Endometrium (tissue), 2 donors: ENCODE results near the gene HSPA5.
"Not testable (repeated sequence)": the region's sequence is repeated elsewhere in the genome, so short reads cannot be mapped to it uniquely, and the experiment has no call there.

Source experiments
- FAIRE-seq: peaks from 2 replicates; lab custom pipeline; 2012; peaks lifted over from hg19 to GRCh38; lab: Jason Lieb, UNC
- donor health status: control.
- donor health status: control.

Gene HSPA5

GRCh38 chr9:125241863-125242739 is 958 bp upstream of the HSPA5 start:
- no peak for FAIRE-seq

GRCh38 chr9:125240649-125240999 is 519 bp downstream of the HSPA5 start:
- FAIRE-seq = no peak

- no peak for FAIRE-seq
These were observed 1.2 kb downstream of the HSPA5 start for GRCh38 chr9:125239631-125240597.

GRCh38 chr9:125238915-125239446 is 2.2 kb downstream of the HSPA5 start:
- no peak for FAIRE-seq

GRCh38 chr9:125238127-125238914 is 2.8 kb downstream of the HSPA5 start:
- FAIRE-seq = no peak

- FAIRE-seq = not testable (repeated sequence)
These were observed 4.5 kb downstream of the HSPA5 start for GRCh38 chr9:125236520-125237159.

GRCh38 chr9:125235804-125236519 is 5.2 kb downstream of the HSPA5 start:
- no peak for FAIRE-seq

GRCh38 chr9:125234099-125234498 is 7.0 kb downstream of the HSPA5 start:
- not testable (repeated sequence) for FAIRE-seq

GRCh38 chr9:125233678-125234077 is 7.5 kb downstream of the HSPA5 start:
- no peak for FAIRE-seq

GRCh38 chr9:125227761-125228160 is 13.4 kb downstream of the HSPA5 start:
- no peak for FAIRE-seq

- not testable (repeated sequence) for FAIRE-seq
These were observed 16.3 kb downstream of the HSPA5 start for GRCh38 chr9:125224858-125225257.

GRCh38 chr9:125218621-125219020 is 22.5 kb downstream of the HSPA5 start:
- no peak for FAIRE-seq

GRCh38 chr9:125214186-125214585 is 27.0 kb downstream of the HSPA5 start:
- FAIRE-seq = no peak

GRCh38 chr9:125204477-125204876 is 36.7 kb downstream of the HSPA5 start:
- no peak for FAIRE-seq

- no peak for FAIRE-seq
These were observed 38.1 kb downstream of the HSPA5 start for GRCh38 chr9:125202846-125203618.

GRCh38 chr9:125200216-125201047 is 40.7 kb downstream of the HSPA5 start, which contains the start of gene RABEPK:
TSS of gene RABEPK (plus strand) at chr9:125200542. CDS start at chr9:125203014, 2,472 bp downstream.
- no peak for FAIRE-seq

GRCh38 chr9:125195591-125195990 is 45.6 kb downstream of the HSPA5 start:
- FAIRE-seq = not testable (repeated sequence)

GRCh38 chr9:125194466-125194865 is 46.7 kb downstream of the HSPA5 start:
- not testable (repeated sequence) for FAIRE-seq

GRCh38 chr9:125190361-125190801 is 50.8 kb downstream of the HSPA5 start:
- FAIRE-seq = no peak
